ENCODE results near the gene NAV3.

Gene NAV3

GRCh38 chr12:77830583-77831351 is at the start of gene NAV3:
Gene NAV3 (plus strand): TSS chr12:77830894. CDS start chr12:77831462, 568 bp downstream.
- no peak for DNase-seq

GRCh38 chr12:77782034-77782433 is 48.7 kb upstream of the NAV3 start:
- no peak for DNase-seq

GRCh38 chr12:77782766-77783165 is 47.9 kb upstream of the NAV3 start:
- DNase-seq, result no peak

- no peak for DNase-seq
Observed at GRCh38 chr12:77785211-77785610, 45.5 kb upstream of the NAV3 start.

- DNase-seq, result no peak
Observed at GRCh38 chr12:77786675-77787074, 44.0 kb upstream of the NAV3 start.

GRCh38 chr12:77788231-77789168 is 42.2 kb upstream of the NAV3 start:
- DNase-seq, result no peak

GRCh38 chr12:77795699-77796098 is 35.0 kb upstream of the NAV3 start:
- DNase-seq, result no peak

GRCh38 chr12:77796775-77797174 is 33.9 kb upstream of the NAV3 start:
- no peak for DNase-seq

- no peak for DNase-seq
Observed at GRCh38 chr12:77800501-77800900, 30.2 kb upstream of the NAV3 start.

- no peak for DNase-seq
Observed at GRCh38 chr12:77808534-77808933, 22.2 kb upstream of the NAV3 start.

GRCh38 chr12:77813558-77813957 is 17.1 kb upstream of the NAV3 start:
- DNase-seq, result no peak

- no peak for DNase-seq
Observed at GRCh38 chr12:77814386-77814785, 16.3 kb upstream of the NAV3 start.

GRCh38 chr12:77816196-77816595 is 14.5 kb upstream of the NAV3 start:
- no peak for DNase-seq

- no peak for DNase-seq
Observed at GRCh38 chr12:77817276-77817675, 13.4 kb upstream of the NAV3 start.

- DNase-seq, result no peak
Observed at GRCh38 chr12:77818351-77818750, 12.3 kb upstream of the NAV3 start.

GRCh38 chr12:77821699-77822203 is 8.9 kb upstream of the NAV3 start:
- DNase-seq, result no peak

- DNase-seq, result no peak
Observed at GRCh38 chr12:77833329-77833728, 2.6 kb downstream of the NAV3 start.

- DNase-seq, result no peak
Observed at GRCh38 chr12:77834618-77835017, 3.9 kb downstream of the NAV3 start.

GRCh38 chr12:77835969-77836368 is 5.3 kb downstream of the NAV3 start:
- DNase-seq, result no peak

- DNase-seq, result no peak
Observed at GRCh38 chr12:77837876-77838291, 7.2 kb downstream of the NAV3 start.

GRCh38 chr12:77841521-77841920 is 10.8 kb downstream of the NAV3 start:
- no peak for DNase-seq

GRCh38 chr12:77842430-77842829 is 11.7 kb downstream of the NAV3 start:
- no peak for DNase-seq

- no peak for DNase-seq
Observed at GRCh38 chr12:77845831-77846230, 15.1 kb downstream of the NAV3 start.

GRCh38 chr12:77847060-77847541 is 16.4 kb downstream of the NAV3 start:
- DNase-seq, result no peak
